Karpas-422 (cell line): ENCODE measurements around the gene SPHK1. TPM values are rescaled to one million over a fixed set of nuclear protein-coding genes. Genes with fewer than 3 reads are reported as not detected.

Source experiments
- DNase-seq: peaks from one replicate; pipeline ENCODE4 v3.0.0-alpha.2; 2015
- H2AFZ ChIP-seq: fragments of 200-600 bp; sonication (generic); 2 replicates; pipeline ENCODE4 v1.6.1; 2014; ENCODE audit warnings: antibody characterized with exemption, low read length, mixed read lengths
- H3K27ac ChIP-seq: fragments of 200-600 bp; sonication (generic); 2 replicates; pipeline ENCODE4 v1.5.1; 2014; ENCODE audit warnings: mild to moderate bottlenecking, low read length, moderate library complexity
- H3K27me3 ChIP-seq: fragments of 200-600 bp; sonication (generic); 2 replicates; pipeline ENCODE4 v1.6.1; 2014; ENCODE audit warnings: low read length, mixed read lengths
- H3K36me3 ChIP-seq: fragments of 200-600 bp; sonication (generic); 2 replicates; pipeline ENCODE4 v1.6.1; 2014; ENCODE audit warnings: low read length, mixed read lengths; ENCODE audit not compliant: insufficient read depth
- H3K4me1 ChIP-seq: fragments of 200-600 bp; sonication (generic); 2 replicates; pipeline ENCODE4 v1.6.1; 2014; ENCODE audit warnings: mild to moderate bottlenecking, low read length, mixed read lengths
- H3K4me2 ChIP-seq: fragments of 200-600 bp; sonication (generic); 2 replicates; pipeline ENCODE4 v1.6.1; 2014; ENCODE audit warnings: low read length, low read depth, mild to moderate bottlenecking; ENCODE audit not compliant: poor library complexity, severe bottlenecking
- H3K4me3 ChIP-seq: fragments of 200-600 bp; sonication (generic); 2 replicates; pipeline ENCODE4 v1.5.1; 2014; ENCODE audit warnings: mild to moderate bottlenecking, antibody characterized with exemption, low read length, mixed read lengths
- H3K79me2 ChIP-seq: fragments of 200-600 bp; sonication (generic); 2 replicates; pipeline ENCODE4 v1.6.1; 2014; ENCODE audit warnings: mild to moderate bottlenecking, low read length, mixed read lengths
- H3K9ac ChIP-seq: fragments of 200-600 bp; sonication (generic); 2 replicates; pipeline ENCODE4 v1.6.0; 2014; ENCODE audit warnings: low read length
- H3K9me2 ChIP-seq: fragments of 200-600 bp; sonication (generic), shearing (Covaris generic); replicated peaks from 2 replicates; pipeline ENCODE4 v1.6.0; 2014; ENCODE audit warnings: mild to moderate bottlenecking, low read length, moderate library complexity; ENCODE audit not compliant: insufficient read depth
- H3K9me3 ChIP-seq: fragments of 300-700, 200-600 bp; sonication (generic); 2 replicates; pipeline ENCODE4 v1.6.1; 2014; ENCODE audit warnings: low read length, mixed read lengths
- H4K20me1 ChIP-seq: fragments of 200-600 bp; sonication (generic); 2 replicates; pipeline ENCODE4 v1.6.1; 2014; ENCODE audit warnings: mild to moderate bottlenecking, antibody characterized with exemption, low read length, low read depth; ENCODE audit not compliant: insufficient read depth
- total RNA-seq: library from RNA; depleted of rRNA; stranded (reverse); fragments of >200 nt; shearing (Covaris generic); gene quantifications from 2 replicates; pipeline ENCODE4 v1.2.3, GENCODE V29; 2014; ENCODE audit warnings: low replicate concordance

Gene SPHK1
- total RNA-seq, 1 experiment from 2014 or later: 0.67 TPM

DNA sequence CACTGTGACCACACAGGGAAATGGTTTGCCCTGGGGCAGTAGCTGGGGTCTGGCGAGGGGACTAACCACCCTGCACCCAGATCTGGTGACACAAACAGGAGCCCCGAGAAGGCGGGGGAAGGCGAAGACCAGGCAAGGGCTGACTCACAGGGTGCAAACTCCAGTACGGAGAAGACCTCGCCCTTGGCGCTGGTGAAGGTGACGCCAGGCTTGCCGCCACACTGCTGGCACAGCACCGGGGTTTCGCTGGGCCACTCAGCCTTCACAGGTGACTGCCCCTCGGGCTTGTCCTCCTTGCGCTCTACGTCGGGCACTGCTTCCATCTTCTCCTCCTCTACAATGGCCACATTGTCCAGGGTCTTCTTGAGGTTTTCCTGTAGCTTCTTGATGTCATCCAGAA is 11.6 kb downstream of the SPHK1 start:
- Histone ChIP-seq H3K27me3 (no peaks in the 10 kb centered on the region), H3K9me2 (no peaks in the 10 kb centered on the region), H3K4me3 (no peak overlapping the region), H3K4me1 (no peaks in the 10 kb centered on the region), H3K36me3 (peaks cover 11% of the 10 kb centered on the region; the same call in 1 of the 2 replicates), H3K27ac (no peak overlapping the region), H3K79me2 (no peaks in the 10 kb centered on the region), H2AFZ (no peak overlapping the region), H3K4me2 (no peak overlapping the region), H3K9me3 (no peaks in the 10 kb centered on the region), H4K20me1 (no peaks in the 10 kb centered on the region), H3K9ac (no peak overlapping the region)
- no peak for DNase-seq

DNA sequence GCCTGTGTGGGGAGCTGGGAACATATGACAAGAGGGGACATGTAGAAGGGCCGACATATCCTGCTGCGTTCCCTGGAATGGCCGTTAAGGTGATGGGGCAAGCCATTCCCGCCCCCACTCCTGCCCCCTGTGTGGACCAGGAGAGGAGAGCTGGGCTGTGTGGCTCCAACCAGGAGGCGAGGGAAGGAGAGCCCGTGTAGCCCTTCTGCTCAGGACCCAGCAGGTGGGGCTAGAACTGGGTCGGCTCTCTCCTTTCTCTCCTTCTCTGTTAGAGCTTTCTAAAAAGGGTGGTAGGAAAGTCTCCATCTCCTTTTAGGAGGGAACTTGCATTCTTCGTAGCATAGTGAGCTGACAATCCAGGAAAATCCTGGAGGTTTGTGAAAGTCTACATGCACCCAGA is 12.8 kb downstream of the SPHK1 start:
- no peak overlapping the region for H3K4me3 ChIP-seq
- no peaks in the 10 kb centered on the region for H3K9me3 ChIP-seq
- no peak overlapping the region for H3K27ac ChIP-seq
- H3K36me3 ChIP-seq: peaks cover 11% of the 10 kb centered on the region; the same call in 1 of the 2 replicates
- H3K9ac ChIP-seq: no peak overlapping the region
- no peak overlapping the region for H2AFZ ChIP-seq
- H3K27me3 ChIP-seq: no peaks in the 10 kb centered on the region
- no peaks in the 10 kb centered on the region for H4K20me1 ChIP-seq
- DNase-seq: no peak
- no peaks in the 10 kb centered on the region for H3K79me2 ChIP-seq
- no peaks in the 10 kb centered on the region for H3K4me1 ChIP-seq
- H3K4me2 ChIP-seq: no peak overlapping the region
- H3K9me2 ChIP-seq: no peaks in the 10 kb centered on the region

DNA sequence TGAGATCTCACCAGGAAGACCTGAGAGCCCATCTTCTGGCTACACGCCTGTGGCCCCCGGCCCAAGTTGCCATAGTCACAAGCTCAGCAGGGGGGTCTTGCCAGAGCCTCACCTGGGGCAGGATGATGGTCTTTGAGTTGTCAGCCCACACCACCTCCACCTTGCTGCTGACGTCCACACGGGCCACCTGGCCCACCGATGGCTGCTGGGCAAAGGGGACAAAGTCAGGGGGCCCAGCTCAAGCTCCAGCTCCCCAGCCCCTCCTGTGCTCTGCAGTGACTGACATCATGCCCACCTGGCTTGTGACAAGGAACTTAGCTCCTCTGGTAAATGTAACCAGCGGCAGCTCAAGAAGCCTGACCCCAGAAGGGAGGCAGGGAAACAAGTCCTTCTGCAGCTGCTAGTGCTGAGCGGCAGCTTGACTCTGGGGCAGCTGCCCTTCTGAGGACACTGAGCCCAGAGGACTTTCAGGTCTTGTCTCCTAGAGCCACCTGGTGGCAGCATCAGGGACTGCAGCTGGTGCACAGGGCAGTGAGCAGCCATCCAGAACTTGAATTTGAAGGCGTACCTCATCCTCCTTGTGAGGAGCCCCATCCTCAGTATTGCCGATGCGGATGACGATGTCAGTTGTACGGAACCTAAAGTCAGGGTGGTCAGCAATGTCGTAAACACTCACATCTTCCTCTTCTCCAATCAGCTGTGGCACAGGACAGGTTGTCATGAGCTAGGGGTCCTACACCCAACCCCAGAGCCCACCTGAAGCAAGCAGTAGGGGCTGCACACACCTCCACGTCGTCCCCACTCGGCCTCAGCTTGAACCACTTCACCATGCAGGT is 13.5 kb downstream of the SPHK1 start:
- Histone ChIP-seq H2AFZ (no peak overlapping the region), H3K4me1 (no peaks in the 10 kb centered on the region), H4K20me1 (no peaks in the 10 kb centered on the region), H3K36me3 (peaks cover 11% of the 10 kb centered on the region; the same call in 1 of the 2 replicates), H3K27ac (no peak overlapping the region), H3K4me2 (no peak overlapping the region), H3K4me3 (no peak overlapping the region), H3K9ac (no peak overlapping the region), H3K9me3 (no peaks in the 10 kb centered on the region), H3K27me3 (no peaks in the 10 kb centered on the region), H3K79me2 (no peaks in the 10 kb centered on the region), H3K9me2 (no peaks in the 10 kb centered on the region)
- peak; percentile 94 for DNase-seq

DNA sequence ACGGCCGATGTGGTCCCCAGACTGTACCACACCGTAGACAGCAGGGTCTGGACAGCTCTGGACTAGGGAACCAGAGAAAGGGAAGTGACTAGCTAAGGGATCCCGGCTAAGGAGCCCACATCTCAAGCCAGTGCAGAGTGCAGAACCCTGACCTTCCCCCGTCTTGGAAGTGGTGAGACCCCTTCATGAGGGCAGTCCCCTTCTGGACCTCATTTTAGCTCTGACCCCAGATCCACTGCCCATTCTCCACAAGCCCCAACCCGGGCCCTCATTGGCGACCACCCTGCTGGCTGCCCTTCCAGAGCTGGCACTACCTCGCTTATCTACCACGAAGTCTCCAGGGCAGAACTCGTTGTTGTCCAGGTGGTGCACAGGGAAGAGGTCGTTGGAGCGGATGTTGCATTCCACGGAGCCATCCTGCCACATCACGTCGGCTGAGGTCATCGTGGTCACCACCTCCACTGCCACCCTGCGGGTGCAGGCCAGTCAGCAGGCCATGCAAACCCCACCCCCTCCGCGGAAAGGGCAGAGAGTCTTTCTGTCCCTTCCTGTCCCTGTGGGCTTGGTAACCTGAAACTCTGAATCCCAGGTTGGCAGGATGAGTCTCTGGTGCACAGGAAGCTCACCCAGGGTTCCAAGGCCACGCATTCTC is 14.2 kb downstream of the SPHK1 start:
- H2AFZ ChIP-seq: no peak overlapping the region
- no peaks in the 10 kb centered on the region for H3K27me3 ChIP-seq
- no peaks in the 10 kb centered on the region for H3K9me3 ChIP-seq
- no peaks in the 10 kb centered on the region for H3K9me2 ChIP-seq
- H3K36me3 ChIP-seq: peaks cover 11% of the 10 kb centered on the region; the same call in 1 of the 2 replicates
- H3K79me2 ChIP-seq: no peaks in the 10 kb centered on the region
- H4K20me1 ChIP-seq: no peaks in the 10 kb centered on the region
- H3K4me2 ChIP-seq: no peak overlapping the region
- no peak overlapping the region for H3K27ac ChIP-seq
- no peak overlapping the region for H3K4me3 ChIP-seq
- DNase-seq: no peak
- no peaks in the 10 kb centered on the region for H3K4me1 ChIP-seq
- H3K9ac ChIP-seq: no peak overlapping the region

DNA sequence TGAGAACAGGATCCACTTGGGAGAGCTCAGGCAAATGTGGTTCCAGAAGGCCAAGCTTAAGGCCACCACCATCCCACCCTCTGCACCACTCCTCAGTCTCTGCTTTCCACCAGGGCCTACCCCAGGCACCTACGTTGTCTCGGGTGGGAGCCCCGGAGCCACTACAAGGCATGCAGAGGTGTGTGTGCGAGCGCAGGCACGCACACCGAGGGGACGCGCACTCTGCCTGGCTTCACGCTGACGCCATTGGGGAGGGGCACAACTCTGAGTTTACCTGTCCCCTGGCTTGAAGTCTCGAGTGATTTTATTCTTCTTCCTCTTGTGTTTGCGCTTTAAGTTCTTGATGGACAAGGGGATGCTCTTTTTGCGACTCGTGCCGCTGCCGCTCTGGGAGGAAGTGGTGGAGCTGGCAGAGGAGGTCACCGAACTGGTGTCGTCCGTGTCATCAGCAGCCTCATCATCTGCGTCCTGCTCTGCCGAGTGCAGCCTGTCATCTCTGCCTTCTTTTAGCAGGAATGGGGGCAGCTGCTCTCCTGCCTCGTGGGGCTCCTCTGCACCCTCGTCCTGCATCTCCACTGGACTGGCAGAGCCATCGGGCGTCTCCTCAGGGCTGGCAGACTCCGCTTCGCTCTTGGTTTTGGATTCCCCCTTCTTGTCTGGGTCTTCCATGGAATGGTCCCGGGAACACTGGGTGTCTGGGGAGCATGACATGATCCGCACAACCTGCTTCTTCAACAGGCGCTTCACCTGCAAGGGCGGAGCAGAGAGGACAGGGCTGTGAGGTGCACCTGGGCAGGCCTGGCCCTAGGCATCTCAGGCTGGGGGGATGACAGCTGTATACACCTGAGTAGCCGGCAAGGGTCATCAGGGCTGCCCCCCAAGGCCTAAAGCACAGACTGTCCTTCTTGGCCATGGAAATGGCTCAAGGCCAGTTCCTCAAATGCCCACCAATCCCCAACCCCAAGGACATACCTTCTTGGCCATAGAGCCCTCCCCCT is 15.1 kb downstream of the SPHK1 start:
- Histone ChIP-seq H3K27ac (no peak overlapping the region), H3K9ac (no peak overlapping the region), H4K20me1 (no peaks in the 10 kb centered on the region), H3K79me2 (no peaks in the 10 kb centered on the region), H3K9me3 (no peaks in the 10 kb centered on the region), H3K27me3 (no peaks in the 10 kb centered on the region), H3K4me1 (no peaks in the 10 kb centered on the region), H3K4me3 (no peak overlapping the region), H3K36me3 (peaks cover 11% of the 10 kb centered on the region; the same call in 1 of the 2 replicates), H3K4me2 (no peak overlapping the region), H2AFZ (no peak overlapping the region), H3K9me2 (no peaks in the 10 kb centered on the region)
- no peak for DNase-seq

DNA sequence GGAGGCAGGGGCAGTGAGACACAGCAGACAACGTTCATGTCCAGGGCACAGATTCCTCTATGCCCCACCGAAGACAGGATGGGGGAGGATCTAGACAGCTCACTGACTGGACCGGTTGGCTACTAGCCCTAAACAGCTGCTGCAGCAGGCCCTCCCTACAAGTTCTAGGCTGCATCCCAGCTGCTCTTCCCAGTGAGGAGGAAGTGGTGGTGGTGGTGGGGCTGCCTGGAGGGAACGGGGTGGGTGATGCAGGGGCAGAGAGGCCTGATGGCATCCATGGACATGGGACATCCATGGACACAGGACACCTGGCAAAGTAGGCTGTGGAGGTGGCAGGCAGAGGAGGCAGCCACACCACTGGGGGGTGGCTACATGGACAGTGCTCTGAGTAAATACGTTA is 18.3 kb downstream of the SPHK1 start:
- no peak overlapping the region for H3K4me3 ChIP-seq
- H3K9me3 ChIP-seq: no peaks in the 10 kb centered on the region
- no peaks in the 10 kb centered on the region for H3K9me2 ChIP-seq
- peaks cover under 1% of the 10 kb centered on the region; the same call in 1 of the 2 replicates for H3K79me2 ChIP-seq
- H3K4me1 ChIP-seq: peaks cover 25% of the 10 kb centered on the region
- no peak overlapping the region for H3K9ac ChIP-seq
- H3K27me3 ChIP-seq: no peaks in the 10 kb centered on the region
- DNase-seq: no peak
- peaks cover under 1% of the 10 kb centered on the region; the same call in 1 of the 2 replicates for H3K36me3 ChIP-seq
- peaks cover 20% of the 10 kb centered on the region for H4K20me1 ChIP-seq
- no peak overlapping the region for H3K4me2 ChIP-seq
- H2AFZ ChIP-seq: no peak overlapping the region
- no peak overlapping the region for H3K27ac ChIP-seq

DNA sequence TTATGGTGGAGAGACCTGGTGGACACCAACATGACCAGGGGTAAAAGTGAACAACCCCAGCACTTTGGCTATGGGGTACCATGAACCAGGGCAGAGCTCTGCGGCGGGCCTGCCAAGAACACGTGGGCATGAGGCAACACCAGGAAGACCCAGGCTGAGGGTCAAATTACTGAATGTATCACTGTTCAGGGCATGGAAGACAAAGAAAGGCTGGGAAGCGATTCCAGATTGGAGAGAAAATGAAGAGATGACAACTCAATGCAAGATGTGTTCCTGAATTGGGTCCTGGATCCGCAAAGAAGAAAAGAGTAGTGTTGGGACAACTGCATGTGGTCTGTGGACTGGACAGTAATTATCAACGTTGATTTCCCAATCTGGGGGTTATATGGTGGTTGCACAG is 19.8 kb downstream of the SPHK1 start:
- Histone ChIP-seq H3K9ac (no peak overlapping the region), H3K4me2 (no peak overlapping the region), H4K20me1 (peaks cover 28% of the 10 kb centered on the region), H3K4me1 (peaks cover 35% of the 10 kb centered on the region), H3K36me3 (no peaks in the 10 kb centered on the region), H2AFZ (no peak overlapping the region), H3K27ac (no peak overlapping the region), H3K27me3 (no peaks in the 10 kb centered on the region), H3K9me2 (no peaks in the 10 kb centered on the region), H3K79me2 (peaks cover 6% of the 10 kb centered on the region; the same call in 1 of the 2 replicates), H3K9me3 (no peaks in the 10 kb centered on the region), H3K4me3 (no peak overlapping the region)
- DNase-seq: no peak
